Chondrocyte (in vitro differentiated cells): ENCODE results near the gene TBC1D5. TPM values are rescaled to one million over a fixed set of nuclear protein-coding genes. Genes with fewer than 3 reads are reported as not detected.

Source experiments
- DNase-seq: peaks from one replicate; pipeline ENCODE4 v3.0.0; 2021; ENCODE audit warnings: mixed read lengths, low spot score
- H3K27ac Mint-ChIP-seq: one replicate; pipeline ENCODE4 v1.8.0; 2021; ENCODE audit warnings: mild to moderate bottlenecking, moderate library complexity, mixed read lengths; ENCODE audit not compliant: unreplicated experiment
- H3K27me3 Mint-ChIP-seq: 2 replicates; pipeline ENCODE4 v1.8.0; 2021; ENCODE audit warnings: low read depth, mixed read lengths
- H3K36me3 Mint-ChIP-seq: 2 replicates; pipeline ENCODE4 v1.8.0; 2021; ENCODE audit warnings: low read depth, mixed read lengths
- H3K4me1 Mint-ChIP-seq: 2 replicates; pipeline ENCODE4 v1.8.0; 2021; ENCODE audit warnings: low read depth, mild to moderate bottlenecking, mixed read lengths
- H3K4me3 Mint-ChIP-seq: one replicate; pipeline ENCODE4 v1.8.0; 2021; ENCODE audit warnings: mild to moderate bottlenecking, moderate library complexity, mixed read lengths; ENCODE audit not compliant: unreplicated experiment
- H3K9me3 Mint-ChIP-seq: 2 replicates; pipeline ENCODE4 v1.8.0; 2021; ENCODE audit warnings: low read depth, mixed read lengths
- total RNA-seq: library from RNA; stranded (reverse); gene quantifications from 3 replicates; pipeline ENCODE4 v1.2.1, GENCODE V29; 2021
- TF ChIP-seq, protein P1 (sequence below): fragments of 200-600 bp; sonication (generic); IDR thresholded peaks from 2 replicates; pipeline ENCODE4 v1.5.0; 2021; ENCODE audit warnings: antibody characterized with exemption, mild to moderate bottlenecking, moderate library complexity

TBC1D5 gene
- total RNA-seq, 1 donor from 2014 or later: 44.6 TPM

DNA sequence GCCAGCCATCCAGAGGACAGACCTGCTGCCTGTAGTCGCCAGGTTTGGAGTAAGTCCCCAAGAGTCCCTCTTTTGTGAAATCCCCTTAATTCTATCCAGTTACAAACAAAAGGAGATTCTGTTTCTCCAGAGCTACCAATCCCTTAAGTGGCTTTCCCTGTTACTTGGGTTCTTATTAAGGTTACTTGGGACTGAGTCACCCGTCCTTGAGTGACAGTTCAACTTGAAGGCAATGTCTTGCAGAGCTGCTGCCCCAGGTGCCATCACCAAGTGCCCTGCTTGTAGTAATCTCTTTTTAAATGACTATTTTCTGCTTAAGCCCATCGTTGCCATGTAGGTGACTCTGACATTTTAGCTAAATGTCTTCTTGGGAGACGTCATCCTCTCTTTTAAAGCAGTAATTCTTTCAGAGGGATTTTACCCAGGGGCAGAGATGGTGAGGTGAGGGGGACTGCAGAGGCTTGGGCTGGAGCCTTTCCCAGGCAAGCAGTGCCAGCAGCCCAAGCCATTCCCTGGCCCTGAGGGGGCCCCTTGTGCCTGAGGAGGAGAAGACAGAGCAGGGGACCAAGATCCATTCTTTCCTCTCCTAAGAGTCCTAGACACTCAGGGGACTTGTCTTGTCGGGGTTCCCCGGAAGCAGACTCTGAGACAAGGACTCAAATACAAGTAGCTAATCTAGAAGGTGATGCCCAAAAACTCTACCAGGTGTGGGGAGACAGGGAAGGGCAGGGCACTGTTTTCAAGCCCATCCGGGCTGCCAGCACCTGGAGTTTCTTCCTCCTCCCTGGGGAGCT is 604.0 kb downstream of the TBC1D5 start:
- no peak for DNase-seq
- Mint-ChIP-seq H3K27me3 (peaks cover 5% of the 10 kb centered on the region), H3K4me3 (no peak overlapping the region), H3K9me3 (peaks cover 11% of the 10 kb centered on the region), H3K4me1 (no peaks in the 10 kb centered on the region), H3K36me3 (no peaks in the 10 kb centered on the region), H3K27ac (no peak overlapping the region)
- TF ChIP-seq, protein P1, sequence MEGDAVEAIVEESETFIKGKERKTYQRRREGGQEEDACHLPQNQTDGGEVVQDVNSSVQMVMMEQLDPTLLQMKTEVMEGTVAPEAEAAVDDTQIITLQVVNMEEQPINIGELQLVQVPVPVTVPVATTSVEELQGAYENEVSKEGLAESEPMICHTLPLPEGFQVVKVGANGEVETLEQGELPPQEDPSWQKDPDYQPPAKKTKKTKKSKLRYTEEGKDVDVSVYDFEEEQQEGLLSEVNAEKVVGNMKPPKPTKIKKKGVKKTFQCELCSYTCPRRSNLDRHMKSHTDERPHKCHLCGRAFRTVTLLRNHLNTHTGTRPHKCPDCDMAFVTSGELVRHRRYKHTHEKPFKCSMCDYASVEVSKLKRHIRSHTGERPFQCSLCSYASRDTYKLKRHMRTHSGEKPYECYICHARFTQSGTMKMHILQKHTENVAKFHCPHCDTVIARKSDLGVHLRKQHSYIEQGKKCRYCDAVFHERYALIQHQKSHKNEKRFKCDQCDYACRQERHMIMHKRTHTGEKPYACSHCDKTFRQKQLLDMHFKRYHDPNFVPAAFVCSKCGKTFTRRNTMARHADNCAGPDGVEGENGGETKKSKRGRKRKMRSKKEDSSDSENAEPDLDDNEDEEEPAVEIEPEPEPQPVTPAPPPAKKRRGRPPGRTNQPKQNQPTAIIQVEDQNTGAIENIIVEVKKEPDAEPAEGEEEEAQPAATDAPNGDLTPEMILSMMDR: no peak

DNA sequence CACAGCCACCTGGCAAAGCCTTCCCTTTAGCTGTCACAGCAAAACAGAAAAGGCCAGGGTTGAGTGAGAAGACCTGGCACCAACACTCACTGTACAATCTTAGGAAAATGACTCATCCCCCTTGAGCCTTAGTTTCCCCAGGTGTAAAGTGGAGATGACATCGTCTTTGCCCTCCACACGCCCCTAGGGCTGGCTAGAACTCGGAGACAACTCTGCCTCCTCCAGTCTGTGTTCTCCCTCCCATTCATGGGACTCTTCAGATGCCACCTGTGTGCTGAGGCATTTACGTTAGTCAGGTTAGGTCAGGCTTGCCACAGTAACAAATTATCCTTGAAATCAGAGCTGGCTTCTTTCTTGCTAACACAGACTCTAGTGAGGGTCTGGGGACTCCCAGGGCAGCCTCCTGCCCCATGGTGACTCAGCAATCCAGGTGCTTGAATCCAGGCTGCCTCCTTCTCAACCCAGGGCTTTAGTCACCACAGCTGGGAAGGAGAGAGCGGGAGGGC is 605.1 kb downstream of the TBC1D5 start:
- H3K9me3 Mint-ChIP-seq: peaks cover 4% of the 10 kb centered on the region
- no peak overlapping the region for H3K4me3 Mint-ChIP-seq
- TF ChIP-seq, protein P1: no peak
- peaks cover 5% of the 10 kb centered on the region for H3K27me3 Mint-ChIP-seq
- no peak for DNase-seq
- H3K27ac Mint-ChIP-seq: no peak overlapping the region
- no peaks in the 10 kb centered on the region for H3K4me1 Mint-ChIP-seq
- H3K36me3 Mint-ChIP-seq: no peaks in the 10 kb centered on the region

DNA sequence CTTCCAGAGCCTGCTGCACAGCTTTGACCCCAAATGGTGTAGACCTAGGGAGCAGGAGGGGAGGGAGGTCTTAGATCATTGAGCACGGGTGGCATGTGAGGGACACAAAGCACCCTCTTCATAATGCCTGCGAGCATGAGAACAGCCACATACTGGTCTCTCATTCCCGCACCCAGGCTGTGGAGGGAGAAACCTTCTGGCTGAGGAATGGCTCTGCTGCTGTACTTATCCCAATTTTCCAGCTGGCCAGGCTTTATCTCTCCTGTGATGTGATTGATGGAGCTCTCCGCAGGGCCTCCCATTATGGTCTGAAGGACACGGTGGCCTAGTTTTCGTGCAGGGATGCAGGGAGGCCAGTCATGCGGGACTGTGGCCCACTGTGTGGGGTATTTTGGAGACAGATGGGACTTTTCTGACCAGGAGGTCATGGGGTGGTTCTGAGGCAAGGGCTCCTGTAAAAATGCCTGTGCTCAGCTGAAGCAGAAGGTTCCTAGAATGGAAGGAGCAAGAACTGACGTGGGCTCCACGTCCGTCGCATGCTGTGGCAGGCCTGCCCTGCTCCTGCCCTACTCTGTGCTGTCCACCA is 606.2 kb downstream of the TBC1D5 start:
- Mint-ChIP-seq H3K27ac (no peak overlapping the region), H3K27me3 (peaks cover 5% of the 10 kb centered on the region), H3K4me3 (no peak overlapping the region), H3K4me1 (no peaks in the 10 kb centered on the region), H3K9me3 (peaks cover 4% of the 10 kb centered on the region), H3K36me3 (no peaks in the 10 kb centered on the region)
- TF ChIP-seq, protein P1: no peak
- no peak for DNase-seq

DNA sequence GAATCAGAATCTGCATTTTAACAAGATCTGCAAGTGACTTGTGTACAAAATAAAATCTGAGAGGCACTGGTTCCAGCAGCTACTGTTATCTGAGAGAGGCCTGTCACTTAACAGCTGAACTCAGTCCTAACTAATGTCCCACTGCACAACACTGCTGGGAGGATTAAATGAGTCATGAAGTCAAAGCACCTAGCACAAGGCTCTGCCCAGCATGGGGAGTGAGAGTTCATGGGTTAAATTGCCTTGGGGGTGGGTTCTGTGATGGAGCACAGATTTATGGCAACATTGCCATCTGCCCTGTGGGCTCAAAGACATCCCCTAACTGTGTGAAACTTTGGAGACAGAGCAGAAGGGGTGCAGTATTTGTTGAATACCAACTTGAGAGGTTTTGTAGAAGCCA is 606.7 kb downstream of the TBC1D5 start:
- H3K27me3 Mint-ChIP-seq: peaks cover 5% of the 10 kb centered on the region
- H3K9me3 Mint-ChIP-seq: peaks cover 4% of the 10 kb centered on the region
- no peak overlapping the region for H3K4me3 Mint-ChIP-seq
- TF ChIP-seq, protein P1: no peak
- no peak for DNase-seq
- no peaks in the 10 kb centered on the region for H3K36me3 Mint-ChIP-seq
- H3K4me1 Mint-ChIP-seq: no peaks in the 10 kb centered on the region
- no peak overlapping the region for H3K27ac Mint-ChIP-seq

DNA sequence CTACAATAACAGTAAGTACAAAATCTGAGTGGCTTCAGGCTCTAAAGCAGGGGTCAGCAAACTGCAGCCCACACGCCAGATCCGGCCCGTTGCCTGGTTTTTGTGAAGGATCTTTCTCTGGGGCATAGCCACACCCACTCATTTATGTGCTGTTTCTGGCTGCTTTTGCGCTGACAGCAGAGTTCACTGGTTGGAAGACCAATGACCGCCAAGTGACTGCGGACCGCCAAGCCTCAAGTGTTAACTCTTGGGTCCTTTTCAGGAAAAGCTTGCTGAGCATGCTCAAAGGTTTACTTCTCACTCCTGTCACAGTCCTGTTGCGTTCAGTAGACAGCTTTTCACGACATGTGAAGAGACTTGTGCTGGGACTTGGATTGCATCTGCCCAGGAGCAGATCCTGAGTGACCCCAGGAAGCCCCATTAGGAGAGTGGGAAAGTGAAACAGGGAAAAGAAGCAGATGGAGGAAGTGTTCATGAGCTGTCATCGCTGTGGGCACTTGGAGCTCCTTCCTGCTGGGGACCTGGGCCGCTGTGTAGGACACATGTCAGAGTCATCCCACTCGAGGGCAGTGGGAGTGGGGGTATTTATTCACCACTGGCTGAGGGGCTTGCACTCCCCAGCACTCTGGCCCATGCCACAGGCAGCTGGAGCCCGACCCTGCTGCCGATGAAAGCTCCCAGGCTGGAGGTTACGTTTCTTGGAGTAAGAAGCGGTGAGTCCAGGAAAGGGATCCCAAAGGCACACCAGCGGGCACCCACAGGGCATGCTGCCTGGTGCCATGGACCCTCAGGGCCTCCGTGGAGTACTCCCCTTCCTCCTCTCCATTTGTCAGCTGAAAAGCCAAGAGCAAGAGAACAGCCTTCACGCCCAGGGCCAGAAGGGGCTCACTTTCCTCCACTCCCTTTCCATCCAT is 608.5 kb downstream of the TBC1D5 start:
- Mint-ChIP-seq H3K4me1 (no peaks in the 10 kb centered on the region), H3K27me3 (no peaks in the 10 kb centered on the region), H3K9me3 (peaks cover 4% of the 10 kb centered on the region), H3K36me3 (no peaks in the 10 kb centered on the region), H3K27ac (no peak overlapping the region), H3K4me3 (no peak overlapping the region)
- TF ChIP-seq, protein P1: no peak
- no peak for DNase-seq
